Thoracic aorta (tissue), 2 donors: Measurements from ENCODE around the gene RAB26. TPM values are rescaled to one million over a fixed set of nuclear protein-coding genes. Genes with fewer than 3 reads are reported as not detected.
A peak's percentile ranks its signal among the peaks of the same experiment; 100 is the strongest.
"Not testable (repeated sequence)": the region's sequence is repeated elsewhere in the genome, so short reads cannot be mapped to it uniquely, and the experiment has no call there.

ENCODE experiments used
- ATAC-seq: fragments of 150-250 bp; one replicate; pipeline ENCODE4 v1.8.0; 2017; ENCODE audit warnings: low read depth; ENCODE audit not compliant: insufficient number of reproducible peaks, low FRiP score
- DNase-seq: peaks from one replicate; pipeline ENCODE4 v3.0.0-alpha.2; 2020; ENCODE audit warnings: low spot score
- H3K27ac ChIP-seq, 2 donors: fragments of 200-600 bp; sonication (generic); 1 replicate in 1 of 2; 2 replicates in 1 of 2; pipeline ENCODE4 v1.5.1; 2016; ENCODE audit warnings: mild to moderate bottlenecking in 2 of 2, moderate library complexity in 2 of 2
- H3K27me3 ChIP-seq: fragments of 200-600 bp; sonication (generic); replicated peaks from 2 replicates; pipeline ENCODE4 v1.6.0; 2016; ENCODE audit warnings: mild to moderate bottlenecking; ENCODE audit not compliant: insufficient read depth
- H3K36me3 ChIP-seq: fragments of 200-600 bp; sonication (generic); one replicate; pipeline ENCODE4 v1.5.1; 2016
- H3K4me1 ChIP-seq, 2 donors: fragments of 200-600 bp; sonication (generic); 1 replicate in 1 of 2; 2 replicates in 1 of 2; pipeline versions ENCODE4 v1.5.1 to v1.6.0; 2016; ENCODE audit warnings: low read depth in 2 of 2, mild to moderate bottlenecking in 1 of 2; ENCODE audit not compliant: control insufficient read depth in 1 of 2
- H3K4me3 ChIP-seq: fragments of 200-600 bp; sonication (generic); 2 replicates; pipeline ENCODE4 v1.5.1; 2016; ENCODE audit warnings: mild to moderate bottlenecking
- H3K9me3 ChIP-seq: fragments of 200-600 bp; sonication (generic); 2 replicates; pipeline ENCODE4 v1.5.1; 2016
- total RNA-seq, 2 donors: library from RNA; depleted of rRNA; stranded (reverse); fragments of >200 nt; gene quantifications; one replicate each; pipeline versions ENCODE4 v1.1.0 to v1.2.3, GENCODE V29; 2016
- TF ChIP-seq, protein P1 (sequence below): fragments of 200-600 bp; sonication (generic); IDR thresholded peaks from one replicate; pipeline ENCODE4 v1.5.1; 2019; ENCODE audit warnings: antibody characterized with exemption

The RAB26 gene
- total RNA-seq, 2 donors from 2014 or later = not detected

DNA sequence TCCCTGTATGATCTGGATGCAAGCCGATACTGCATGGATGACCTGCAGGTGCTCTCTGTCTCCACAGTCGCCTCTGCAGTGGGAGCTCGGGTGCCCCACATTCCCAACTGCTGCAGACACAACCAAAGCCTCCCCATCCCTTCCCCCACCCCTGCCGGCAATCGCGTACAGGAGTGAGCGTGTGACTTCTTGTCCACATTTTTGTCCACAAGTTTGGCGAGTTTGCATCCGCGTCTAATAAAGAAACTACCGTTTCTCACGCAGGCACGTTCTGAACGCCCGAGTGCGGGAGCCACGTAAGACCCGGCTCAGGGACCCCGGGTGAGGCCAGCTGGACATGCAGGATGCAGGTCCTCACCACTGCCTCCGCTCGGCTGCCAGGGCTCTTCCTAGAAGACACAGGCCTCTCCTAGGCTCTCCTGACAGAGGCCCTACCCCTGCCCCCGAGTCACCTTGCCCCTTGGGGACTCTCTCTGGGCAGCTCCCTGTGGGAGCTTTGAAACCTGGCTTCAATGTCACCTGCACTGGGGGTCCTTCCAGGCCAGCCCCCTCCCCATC lies 18.5 kb upstream of the RAB26 start:
- Histone ChIP-seq H3K27ac (peak overlapping the region in 1 of 2 donors; percentile 41), H3K4me1 (peaks cover 34 to 72% of the 10 kb centered on the region in 2 donors), H3K4me3 (peak overlapping the region; percentile 39)
- DNase-seq, ATAC-seq, H3K9me3 ChIP-seq, H3K27me3 ChIP-seq, H3K36me3 ChIP-seq: not testable (repeated sequence)

DNA sequence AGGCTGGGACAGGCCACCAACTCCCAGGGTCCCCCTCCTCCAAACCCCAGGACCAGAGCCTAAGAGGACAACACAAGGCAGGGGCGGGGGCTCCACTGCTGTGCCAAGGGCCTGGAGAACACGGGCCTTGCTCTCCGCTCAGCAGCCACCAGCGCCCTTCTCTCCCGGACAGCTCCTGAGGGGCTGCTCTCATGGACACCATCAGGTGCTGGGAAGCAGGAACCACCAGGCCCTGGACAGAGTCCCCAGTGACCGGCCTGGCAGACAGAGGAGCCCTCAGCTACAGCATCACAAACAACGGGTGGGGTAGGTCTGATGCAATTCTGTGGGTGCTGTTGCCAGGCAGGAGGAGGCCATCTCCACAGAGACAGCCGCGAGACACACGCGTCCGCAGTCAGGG lies 14.6 kb upstream of the RAB26 start:
- Histone ChIP-seq H3K4me3 (peak overlapping the region; percentile 59), H3K27ac (peak overlapping the region; percentile 34 to 77), H3K4me1 (peaks cover 10 to 47% of the 10 kb centered on the region in 2 donors)
- not testable (repeated sequence) for H3K36me3 ChIP-seq, H3K9me3 ChIP-seq, H3K27me3 ChIP-seq, ATAC-seq, DNase-seq

DNA sequence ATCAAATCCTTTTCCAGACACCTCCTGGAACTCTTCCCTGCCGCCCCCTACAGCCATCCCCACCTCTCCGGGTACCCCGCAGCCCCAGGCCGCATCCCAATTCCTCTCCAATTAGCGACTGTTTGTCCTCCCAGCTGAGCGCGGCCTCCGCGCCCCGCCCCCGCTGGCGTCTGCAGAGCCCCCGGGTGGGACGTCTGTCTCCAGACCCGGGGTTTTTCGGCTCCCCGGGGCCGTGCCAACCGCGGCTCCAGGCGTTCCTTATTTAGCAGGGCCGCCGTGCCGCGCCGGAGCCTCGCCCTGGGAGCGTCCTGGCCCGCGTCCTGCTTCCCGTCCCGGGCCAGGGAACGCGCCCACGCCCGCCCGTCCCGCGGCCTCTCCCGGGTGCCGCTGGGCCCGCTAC lies 13.4 kb upstream of the RAB26 start:
- not testable (repeated sequence) for H3K36me3 ChIP-seq, H3K9me3 ChIP-seq, ATAC-seq, H3K27me3 ChIP-seq, DNase-seq
- peaks cover 5 to 36% of the 10 kb centered on the region in 2 donors for H3K4me1 ChIP-seq
- H3K4me3 ChIP-seq = peak overlapping the region; percentile 83
- peak overlapping the region; percentile 71 to 80 for H3K27ac ChIP-seq

DNA sequence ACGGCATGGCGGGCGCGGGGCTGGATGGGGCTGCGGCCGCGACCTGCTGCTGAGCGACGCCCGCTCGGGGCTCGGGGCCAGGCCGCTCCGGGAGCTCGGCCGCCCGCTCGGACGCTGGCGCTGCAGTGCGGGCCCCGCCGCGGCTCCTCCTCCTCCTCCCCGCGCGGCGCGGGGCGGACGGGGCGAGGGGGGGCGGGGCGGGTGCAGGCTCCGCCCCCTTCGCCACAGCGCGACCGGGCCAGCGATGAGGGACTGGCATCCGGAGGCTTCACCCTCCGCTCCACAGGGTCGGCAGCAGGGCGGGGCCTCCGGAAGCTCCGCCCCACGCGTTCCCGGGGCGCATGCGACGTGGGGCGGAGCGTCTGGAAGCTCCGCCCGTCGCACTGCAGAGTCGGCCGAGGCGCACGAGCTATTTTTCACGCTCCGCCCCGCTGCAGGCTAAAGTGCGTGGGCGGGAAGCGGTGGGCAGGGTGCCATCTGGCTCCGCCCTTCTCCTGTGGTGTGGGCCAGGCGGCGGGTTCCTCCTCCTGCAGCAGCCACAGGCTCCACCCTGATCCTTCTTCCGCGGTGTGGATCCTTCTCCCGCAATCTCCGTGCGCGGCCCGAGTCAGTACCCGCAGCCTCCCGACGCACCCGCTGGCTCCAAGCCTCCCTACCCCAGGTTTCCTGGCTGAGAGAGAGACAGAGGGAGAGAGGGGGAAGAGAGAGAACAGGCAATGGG lies 12.5 kb upstream of the RAB26 start, which contains the start of gene PKD1:
TSS of gene PKD1 (minus strand) at position 129 of the 721 bp plus-strand sequence. CDS start 209 bp downstream, outside the sequence.
- Histone ChIP-seq H3K4me1 (peaks cover 2 to 30% of the 10 kb centered on the region in 2 donors), H3K27ac (peak within 1 kb of the TSS; percentile 71 to 80), H3K4me3 (peak within 1 kb of the TSS; percentile 83)
- not testable (repeated sequence) for H3K9me3 ChIP-seq, H3K36me3 ChIP-seq, ATAC-seq, H3K27me3 ChIP-seq
- DNase-seq = peak; percentile 94

DNA sequence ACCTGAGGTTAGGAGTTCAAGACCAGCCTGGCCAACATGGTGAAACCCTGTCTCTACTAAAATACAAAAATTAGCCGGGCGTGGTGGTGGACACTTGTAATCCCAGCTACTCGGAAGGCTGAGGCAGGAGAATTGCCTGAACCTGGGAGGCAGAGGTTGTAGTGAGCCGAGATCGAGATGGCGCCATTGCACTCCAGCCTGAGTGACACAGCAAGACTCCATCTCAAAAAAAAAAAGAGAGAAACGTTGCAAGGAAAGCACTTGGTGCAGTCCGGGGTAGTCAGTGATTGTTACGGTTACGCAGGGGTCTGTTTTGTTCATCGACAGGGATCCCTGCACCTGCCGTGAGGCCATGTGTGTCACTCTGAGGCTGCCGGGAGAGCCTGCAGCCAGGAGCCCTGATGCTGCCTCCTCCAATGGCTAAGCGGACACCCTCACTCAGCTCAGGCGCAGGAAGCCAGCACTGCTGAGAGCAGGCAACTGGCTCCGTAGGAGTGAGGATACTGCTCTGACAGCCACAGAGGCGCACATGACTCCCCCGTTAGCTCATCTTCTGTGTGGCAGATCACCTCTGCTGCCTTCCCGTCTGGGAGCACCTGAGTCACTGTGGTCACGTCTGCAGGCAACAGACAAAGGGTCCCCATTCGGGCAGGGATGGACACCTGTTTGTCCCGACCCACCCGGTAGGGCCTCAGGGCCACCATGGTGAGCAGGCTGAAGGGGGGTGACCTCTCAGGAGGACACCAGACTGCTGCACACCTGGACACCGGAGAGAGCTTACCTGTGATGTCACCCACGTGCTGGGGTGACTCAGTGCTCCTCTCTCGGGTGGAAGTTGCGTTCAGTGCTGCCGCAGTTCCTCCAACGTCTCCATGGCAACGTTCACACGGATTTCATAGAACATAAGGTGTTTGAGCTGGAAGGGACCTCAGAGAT lies 5.2 kb upstream of the RAB26 start:
- no peak for ATAC-seq

DNA sequence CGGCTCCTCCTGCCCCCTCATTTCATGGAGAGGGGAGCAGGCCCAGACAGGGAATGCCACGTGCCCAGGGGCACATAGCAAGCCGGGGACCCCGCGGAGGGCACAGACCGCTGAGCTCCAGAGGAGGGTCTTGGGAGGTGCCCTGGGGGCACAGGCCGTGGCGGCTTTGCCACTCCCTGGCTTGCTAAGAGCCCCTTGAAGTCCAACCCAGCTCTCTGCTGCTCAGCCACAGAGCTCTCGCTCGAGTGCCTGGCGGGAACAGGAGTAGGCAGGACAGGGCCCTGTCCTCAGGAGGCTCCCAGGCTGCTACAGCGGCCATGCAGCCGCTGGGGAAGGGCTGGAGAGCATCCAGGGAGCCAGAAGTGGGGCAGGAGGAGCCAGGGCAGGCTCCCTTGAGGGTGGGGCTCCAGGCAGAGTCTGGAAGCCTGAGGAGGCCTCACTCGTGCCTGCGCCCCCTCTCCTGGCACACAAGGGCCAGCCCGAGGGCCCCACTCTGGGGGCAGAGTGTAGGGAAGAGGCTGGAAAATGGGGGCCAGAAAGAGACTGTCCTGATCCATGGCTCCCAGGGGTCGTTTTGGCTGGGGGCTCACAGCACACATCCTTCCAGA lies 4.4 kb upstream of the RAB26 start:
- Histone ChIP-seq H3K9me3 (no peaks in the 10 kb centered on the region), H3K27me3 (no peaks in the 10 kb centered on the region), H3K27ac (no peak overlapping the region), H3K4me3 (no peak overlapping the region), H3K36me3 (no peaks in the 10 kb centered on the region), H3K4me1 (peaks cover 6 to 16% of the 10 kb centered on the region in 2 donors)
- ATAC-seq (no peak), DNase-seq (no peak)
- TF ChIP-seq, protein P1, sequence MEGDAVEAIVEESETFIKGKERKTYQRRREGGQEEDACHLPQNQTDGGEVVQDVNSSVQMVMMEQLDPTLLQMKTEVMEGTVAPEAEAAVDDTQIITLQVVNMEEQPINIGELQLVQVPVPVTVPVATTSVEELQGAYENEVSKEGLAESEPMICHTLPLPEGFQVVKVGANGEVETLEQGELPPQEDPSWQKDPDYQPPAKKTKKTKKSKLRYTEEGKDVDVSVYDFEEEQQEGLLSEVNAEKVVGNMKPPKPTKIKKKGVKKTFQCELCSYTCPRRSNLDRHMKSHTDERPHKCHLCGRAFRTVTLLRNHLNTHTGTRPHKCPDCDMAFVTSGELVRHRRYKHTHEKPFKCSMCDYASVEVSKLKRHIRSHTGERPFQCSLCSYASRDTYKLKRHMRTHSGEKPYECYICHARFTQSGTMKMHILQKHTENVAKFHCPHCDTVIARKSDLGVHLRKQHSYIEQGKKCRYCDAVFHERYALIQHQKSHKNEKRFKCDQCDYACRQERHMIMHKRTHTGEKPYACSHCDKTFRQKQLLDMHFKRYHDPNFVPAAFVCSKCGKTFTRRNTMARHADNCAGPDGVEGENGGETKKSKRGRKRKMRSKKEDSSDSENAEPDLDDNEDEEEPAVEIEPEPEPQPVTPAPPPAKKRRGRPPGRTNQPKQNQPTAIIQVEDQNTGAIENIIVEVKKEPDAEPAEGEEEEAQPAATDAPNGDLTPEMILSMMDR = no peak

More for the DNA sequence above, 5.2 kb upstream of the RAB26 start:
- TF ChIP-seq, protein P1 = no peak
- no peak for DNase-seq
- no peak overlapping the region for H3K27ac ChIP-seq
- H3K4me3 ChIP-seq = no peak overlapping the region
- H3K4me1 ChIP-seq = peaks cover 2 to 11% of the 10 kb centered on the region in 2 donors
- H3K27me3 ChIP-seq = no peaks in the 10 kb centered on the region
- H3K9me3 ChIP-seq = no peaks in the 10 kb centered on the region
- no peaks in the 10 kb centered on the region for H3K36me3 ChIP-seq
